Measurements from ENCODE around the gene TBCD. TPM values are rescaled to one million over a fixed set of nuclear protein-coding genes. Genes with fewer than 3 reads are reported as not detected.
"Not testable (repeated sequence)": the region's sequence is repeated elsewhere in the genome, so short reads cannot be mapped to it uniquely, and the experiment has no call there.

The TBCD gene
- total and polyA plus RNA-seq, 12 donors: 41.3 to 107 (median 52.4) TPM

DNA sequence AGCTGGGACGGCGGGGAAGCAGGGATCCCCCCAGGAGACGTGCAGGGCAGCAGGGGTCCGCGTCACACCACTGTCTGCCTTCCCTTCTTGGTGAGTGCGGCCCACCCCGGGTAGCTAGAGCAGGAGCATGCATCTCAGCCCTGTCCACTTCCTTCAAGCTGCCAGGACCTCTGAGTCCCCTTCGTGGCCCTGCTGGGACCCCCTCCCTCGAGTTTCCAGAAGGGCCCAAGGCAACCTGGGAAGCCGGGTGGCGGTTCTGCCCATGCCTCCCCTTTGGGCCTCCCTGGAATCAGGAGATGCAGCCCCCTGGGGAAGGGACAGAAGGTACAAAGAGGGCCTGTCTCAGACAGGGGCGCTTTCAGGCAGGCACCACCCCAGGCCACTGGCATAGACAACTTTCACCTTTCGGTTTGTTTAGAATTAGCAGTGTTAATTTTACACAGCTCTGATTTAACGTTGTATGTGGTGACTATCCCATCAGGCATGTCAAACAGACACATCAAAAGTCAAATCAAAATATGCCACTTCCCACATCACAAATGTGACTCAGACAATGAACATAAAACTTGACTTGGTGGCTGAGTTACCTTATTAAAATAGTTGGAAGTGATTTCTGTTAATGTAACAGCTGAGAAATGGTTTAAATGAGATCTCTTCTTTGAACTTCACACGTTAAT, 233.0 kb downstream of the TBCD start:
- intact Hi-C loops (cut with DNase I): loop anchor here in 1 of 10 donors (5.0 kb wide), 1 partner anchor 52 kb away; no protein-coding TSS in a partner anchor

DNA sequence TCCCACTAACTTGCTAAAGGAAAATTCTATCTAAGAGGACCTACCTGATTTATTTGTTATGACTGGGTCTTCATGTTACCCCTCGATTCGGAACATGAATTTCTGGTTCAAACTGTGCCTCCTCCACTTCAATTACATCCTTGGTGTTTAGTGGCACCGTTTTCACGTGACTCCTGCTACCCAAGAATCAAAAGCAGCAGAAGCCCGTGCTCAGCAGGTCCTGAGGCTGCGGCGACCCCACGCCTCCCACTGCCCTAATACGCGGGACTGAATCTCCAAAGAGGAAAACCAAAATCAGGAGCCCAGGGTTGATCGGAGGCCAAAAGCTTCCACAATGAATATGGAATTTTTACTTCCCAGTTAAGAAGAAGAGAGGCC, 233.6 kb downstream of the TBCD start:
- Histone ChIP-seq H3K27ac (peak overlapping the region in 1 of 10 donors; percentile 60), H3K27me3 (no peaks in the 10 kb centered on the region), H3K4me3 (no peak overlapping the region), H3K9me3 (no peaks in the 10 kb centered on the region), H3K4me1 (peaks cover 0 to 16% (median 0%) of the 10 kb centered on the region in 9 donors), H3K36me3 (no peaks in the 10 kb centered on the region)
- TF ChIP-seq, protein P1, sequence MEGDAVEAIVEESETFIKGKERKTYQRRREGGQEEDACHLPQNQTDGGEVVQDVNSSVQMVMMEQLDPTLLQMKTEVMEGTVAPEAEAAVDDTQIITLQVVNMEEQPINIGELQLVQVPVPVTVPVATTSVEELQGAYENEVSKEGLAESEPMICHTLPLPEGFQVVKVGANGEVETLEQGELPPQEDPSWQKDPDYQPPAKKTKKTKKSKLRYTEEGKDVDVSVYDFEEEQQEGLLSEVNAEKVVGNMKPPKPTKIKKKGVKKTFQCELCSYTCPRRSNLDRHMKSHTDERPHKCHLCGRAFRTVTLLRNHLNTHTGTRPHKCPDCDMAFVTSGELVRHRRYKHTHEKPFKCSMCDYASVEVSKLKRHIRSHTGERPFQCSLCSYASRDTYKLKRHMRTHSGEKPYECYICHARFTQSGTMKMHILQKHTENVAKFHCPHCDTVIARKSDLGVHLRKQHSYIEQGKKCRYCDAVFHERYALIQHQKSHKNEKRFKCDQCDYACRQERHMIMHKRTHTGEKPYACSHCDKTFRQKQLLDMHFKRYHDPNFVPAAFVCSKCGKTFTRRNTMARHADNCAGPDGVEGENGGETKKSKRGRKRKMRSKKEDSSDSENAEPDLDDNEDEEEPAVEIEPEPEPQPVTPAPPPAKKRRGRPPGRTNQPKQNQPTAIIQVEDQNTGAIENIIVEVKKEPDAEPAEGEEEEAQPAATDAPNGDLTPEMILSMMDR (IDR thresholded peaks at IDR 0.05): no peak
- ATAC-seq (no peak), DNase-seq (no peak)
- whole genome bisulfite sequencing, 2 donors: 94 to 96% methylated on average over 11 of the region's 11 CpGs
- intact Hi-C loops (cut with DNase I): loop anchor here in 1 of 10 donors (5.0 kb wide), 1 partner anchor 52 kb away; no protein-coding TSS in a partner anchor

More for the DNA sequence above, 233.0 kb downstream of the TBCD start:
- Histone ChIP-seq H3K36me3 (no peaks in the 10 kb centered on the region), H3K4me3 (no peak overlapping the region), H3K27me3 (no peaks in the 10 kb centered on the region), H3K27ac (no peak overlapping the region), H3K9me3 (no peaks in the 10 kb centered on the region), H3K4me1 (peaks cover 0 to 16% (median 0%) of the 10 kb centered on the region in 9 donors)
- ATAC-seq: no peak
- WGBS, 2 donors: 94% methylated on average over 15 of the region's 15 CpGs
- TF ChIP-seq, protein P1 (IDR thresholded peaks at IDR 0.05): no peak
- no peak for DNase-seq

DNA sequence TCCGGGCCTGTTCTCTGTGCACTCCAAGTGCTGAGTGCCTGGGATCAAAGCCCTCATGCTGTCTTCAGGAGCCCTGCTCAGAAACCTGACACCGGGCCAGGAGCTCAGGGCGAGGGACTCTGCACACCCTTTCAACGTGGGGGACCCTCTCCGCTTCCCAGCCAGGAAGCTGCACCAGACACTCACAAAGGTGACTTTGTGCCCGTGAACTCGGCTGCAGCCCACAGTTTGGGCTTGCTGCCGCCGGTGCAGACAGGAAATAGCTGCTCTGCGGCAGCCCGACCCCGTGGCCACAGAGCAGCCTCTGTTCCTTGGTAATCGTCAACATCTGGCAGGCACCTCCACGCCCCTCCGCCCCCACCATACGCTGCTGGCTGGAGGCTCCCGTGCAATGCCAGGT, 234.1 kb downstream of the TBCD start:
- DNase-seq: no peak
- Histone ChIP-seq H3K9me3 (no peaks in the 10 kb centered on the region), H3K4me3 (peak overlapping the region in 1 of 10 donors; percentile 22), H3K4me1 (peaks cover 0 to 16% (median 0%) of the 10 kb centered on the region in 9 donors), H3K36me3 (no peaks in the 10 kb centered on the region), H3K27me3 (no peaks in the 10 kb centered on the region), H3K27ac (peak overlapping the region in 1 of 10 donors; percentile 60)
- intact Hi-C loops (cut with DNase I): loop anchor here in 1 of 10 donors (5.0 kb wide), 1 partner anchor 51 kb away; no protein-coding TSS in a partner anchor
- peak in 4 of 8 donors; percentile 11 to 56 (median 37) for ATAC-seq
- TF ChIP-seq, protein P1 (IDR thresholded peaks at IDR 0.05): no peak
- 40 to 43% methylated on average over 17 of the region's 17 CpGs for WGBS, 2 donors

DNA sequence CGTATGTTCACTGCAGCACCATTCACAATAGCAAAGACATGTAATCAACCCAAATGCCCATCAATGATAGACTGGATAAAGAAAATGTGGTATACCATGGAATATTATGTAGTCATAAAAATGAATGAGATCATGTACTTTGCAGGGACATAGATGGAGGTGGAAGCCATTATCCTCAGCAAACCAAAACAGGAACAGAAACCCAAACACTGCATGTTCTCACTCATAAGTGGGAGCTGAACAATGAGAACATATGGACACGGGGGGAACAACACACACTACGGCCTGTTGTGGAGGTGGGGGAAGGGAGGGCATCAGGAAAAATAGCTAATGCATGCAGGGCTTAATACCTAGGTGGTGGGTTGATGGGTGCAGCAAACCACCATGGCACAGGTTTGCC, 237.2 kb downstream of the TBCD start:
- not testable (repeated sequence) for H3K27ac ChIP-seq, H3K36me3 ChIP-seq, DNase-seq, ATAC-seq, H3K4me3 ChIP-seq, H3K27me3 ChIP-seq
- intact Hi-C loops (cut with DNase I): loop anchor here in 1 of 10 donors (5.0 kb wide), 1 partner anchor 48 kb away; no protein-coding TSS in a partner anchor
- Histone ChIP-seq H3K4me1 (peaks cover 0 to 16% (median 0%) of the 10 kb centered on the region in 9 donors), H3K9me3 (peaks cover 0 to 24% (median 20%) of the 10 kb centered on the region in 11 donors)
- 90 to 92% methylated on average over 3 of the region's 3 CpGs for WGBS, 2 donors

DNA sequence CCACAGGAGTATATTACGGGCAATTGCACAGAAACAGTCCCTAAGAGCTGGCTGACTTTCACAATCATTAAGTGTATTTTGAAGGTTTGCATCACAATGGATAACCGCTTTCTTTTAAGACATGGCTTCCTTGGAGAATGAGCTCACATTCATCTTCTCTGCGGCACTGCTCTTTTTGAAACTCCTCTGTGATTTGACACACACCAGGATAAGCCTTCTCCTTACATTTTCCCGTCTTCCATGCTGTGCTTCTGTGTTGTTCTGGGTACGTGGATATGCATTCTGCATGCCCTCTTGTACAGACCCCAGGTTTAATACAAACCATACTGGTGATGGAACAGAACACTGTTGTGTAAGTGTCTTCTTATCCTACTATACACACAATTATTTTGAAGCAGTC, 238.0 kb downstream of the TBCD start:
- H3K27me3 ChIP-seq: no peaks in the 10 kb centered on the region
- H3K36me3 ChIP-seq: no peaks in the 10 kb centered on the region
- intact Hi-C loops (cut with DNase I): loop anchor here in 2 of 10 donors (5.0 kb wide), 2 partner anchors 47 to 52 kb away; no protein-coding TSS in a partner anchor
- ATAC-seq: no peak
- TF ChIP-seq, protein P1 (IDR thresholded peaks at IDR 0.05): no peak
- no peak for DNase-seq
- peaks cover 0 to 16% (median 0%) of the 10 kb centered on the region in 9 donors for H3K4me1 ChIP-seq
- WGBS, 2 donors: 96 to 97% methylated on average over 5 of the region's 5 CpGs
- H3K9me3 ChIP-seq: peaks cover 0 to 31% (median 21%) of the 10 kb centered on the region in 11 donors
- H3K27ac ChIP-seq: no peak overlapping the region
- H3K4me3 ChIP-seq: no peak overlapping the region
